Endothelial cell of umbilical vein (primary cell): ENCODE results near the gene PTPRT. TPM values are rescaled to one million over a fixed set of nuclear protein-coding genes. Genes with fewer than 3 reads are reported as not detected.

Experiments used
- BruUV-seq: library from RNA; stranded (reverse); fragments of 400-500 nt; replicated peaks from 2 replicates; lab custom pipeline; 2021; lab: Mats Ljungman, UMichigan
- CTCF ChIA-PET: fragments of 300-600, 350-600 bp; sonication (Branson Sonifier 250); formaldehyde crosslinking; loops from one replicate; lab custom pipeline; 2021; ENCODE audit warnings: antibody characterized with exemption, inconsistent platforms; lab: Charles Lee
- POLR2A ChIA-PET: fragments of 300-600, 350-600 bp; sonication (Branson Sonifier 250); formaldehyde crosslinking; loops from one replicate; lab custom pipeline; 2021; ENCODE audit warnings: antibody characterized with exemption, inconsistent platforms; lab: Charles Lee
- DNase-seq: peaks from one replicate; pipeline ENCODE4 v3.0.0-alpha.2; 2011; ENCODE audit warnings: low read depth, low spot score
- FAIRE-seq: peaks from 2 replicates; lab custom pipeline; 2011; peaks lifted over from hg19 to GRCh38; lab: Jason Lieb, UNC
- H2AFZ ChIP-seq: 2 replicates; pipeline ENCODE4 v1.6.0; 2012; ENCODE audit warnings: low read depth, low read length, control low read depth, inconsistent platforms
- H3K27ac ChIP-seq: 2 replicates; pipeline ENCODE4 v1.5.1; 2011; ENCODE audit warnings: low read depth, mild to moderate bottlenecking, control low read depth, low read length, moderate library complexity; ENCODE audit not compliant: insufficient read depth
- H3K27me3 ChIP-seq, 2 experiments: 2 replicates each; pipeline versions ENCODE4 v1.6.0 to v1.6.1; 2011; ENCODE audit warnings: low read length in 2 of 2, mixed read lengths in 1 of 2; ENCODE audit not compliant: control insufficient read depth in 2 of 2, insufficient read depth in 2 of 2
- H3K36me3 ChIP-seq, 2 experiments: 2 replicates in 1 of 2; 3 replicates in 1 of 2; pipeline ENCODE4 v1.5.1; 2011; ENCODE audit warnings: low read length in 2 of 2, mild to moderate bottlenecking in 1 of 2, moderate library complexity in 1 of 2; ENCODE audit not compliant: control insufficient read depth in 2 of 2, insufficient read depth in 2 of 2; ENCODE audit errors: extremely low read depth in 1 of 2
- H3K4me1 ChIP-seq: 3 replicates; pipeline ENCODE4 v1.5.1; 2011; ENCODE audit warnings: mild to moderate bottlenecking, low read length; ENCODE audit not compliant: control insufficient read depth, insufficient read depth; ENCODE audit errors: extremely low read depth
- H3K4me2 ChIP-seq: 2 replicates; pipeline ENCODE4 v1.6.1; 2011; ENCODE audit warnings: low read length, control low read depth, mixed read lengths; ENCODE audit not compliant: insufficient read depth
- H3K4me3 ChIP-seq, 3 experiments: fragments of 200-600 bp in 1 of 3; sonication (generic), shearing (Covaris generic) in 1 of 3; replicated peaks in 1 of 3; 2 replicates each; pipeline ENCODE4 v1.5.1; 2011 to 2016; ENCODE audit warnings: control low read depth in 3 of 3, low read length in 3 of 3, mild to moderate bottlenecking in 2 of 3, inconsistent platforms in 1 of 3, low read depth in 1 of 3, moderate library complexity in 1 of 3; ENCODE audit not compliant: insufficient read depth in 1 of 3
- H3K79me2 ChIP-seq: 2 replicates; pipeline ENCODE4 v1.6.0; 2012; ENCODE audit warnings: low read length, inconsistent platforms; ENCODE audit not compliant: control insufficient read depth, insufficient read depth
- H3K9ac ChIP-seq: replicated peaks from 2 replicates; pipeline ENCODE3; 2011; ENCODE audit warnings: low read length, control low read depth; ENCODE audit not compliant: insufficient read depth; ENCODE audit errors: extremely low read depth
- H3K9me1 ChIP-seq: replicated peaks from 3 replicates; pipeline ENCODE4 v1.6.0; 2011; ENCODE audit warnings: mild to moderate bottlenecking, low read length; ENCODE audit not compliant: control insufficient read depth, insufficient read depth; ENCODE audit errors: extremely low read depth
- H3K9me3 ChIP-seq: replicated peaks from 2 replicates; pipeline ENCODE4 v1.5.1; 2012; ENCODE audit warnings: low read length, inconsistent platforms; ENCODE audit not compliant: control insufficient read depth, insufficient read depth
- H4K20me1 ChIP-seq: replicated peaks from 2 replicates; pipeline ENCODE3; 2011; ENCODE audit warnings: mild to moderate bottlenecking, low read length; ENCODE audit not compliant: control insufficient read depth, insufficient read depth; ENCODE audit errors: extremely low read depth
- FOS ChIP-seq: IDR thresholded peaks from 2 replicates; pipeline ENCODE4 v1.6.1; 2011; ENCODE audit warnings: mild to moderate bottlenecking, low read length, moderate library complexity, borderline replicate concordance; ENCODE audit not compliant: insufficient read depth
- MAX ChIP-seq: IDR thresholded peaks from 2 replicates; pipeline ENCODE4 v1.6.1; 2011; ENCODE audit not compliant: insufficient read depth, insufficient read length
- MYC ChIP-seq: IDR thresholded peaks from one replicate; pipeline ENCODE4 v1.6.1; 2011; ENCODE audit warnings: mild to moderate bottlenecking, low read depth, low read length
- POLR2A ChIP-seq: IDR thresholded peaks from 2 replicates; pipeline ENCODE4 v1.6.1; 2012; ENCODE audit warnings: low read depth, mild to moderate bottlenecking, control low read depth, low read length
- POLR2AphosphoS5 ChIP-seq: IDR thresholded peaks from 2 replicates; pipeline ENCODE4 v1.6.1; 2012; ENCODE audit warnings: low read depth, mild to moderate bottlenecking, control low read depth, low read length, moderate library complexity; ENCODE audit not compliant: insufficient read depth
- dilution Hi-C: fragments of 300-500 bp; cut with MboI; formaldehyde crosslinking; loops from one replicate; pipeline ENCODE4 v1.15.0; 2019; ENCODE audit warnings: low sequenced_read_pairs; ENCODE audit not compliant: extremely low pct_ligation_motif_present
- intact Hi-C: fragments of 100-400 bp; cut with micrococcal nuclease; formaldehyde crosslinking; loops from one replicate; pipeline ENCODE4 v1.10.0; 2022
- polyA plus RNA-seq, 4 experiments: library from polyadenylated mRNA; depleted of rRNA in 3 of 4; stranded (reverse) in 3 of 4; unstranded in 1 of 4; fragments of >200 nt; gene quantifications; 2 replicates each; pipeline versions ENCODE4 v1.2.1 to v1.2.3, GENCODE V29; 2011 to 2012; ENCODE audit warnings: missing spikeins in 1 of 4
- total RNA-seq: library from RNA; stranded (reverse); gene quantifications from 2 replicates; pipeline ENCODE4 v1.2.3, GENCODE V29; 2021

PTPRT gene
- total and polyA plus RNA-seq, 2 donors (not counting 3 experiments of a cell fraction or from before 2014, with no cell fraction given) = not detected

- no peaks in the 10 kb centered on the region for H3K9me1 ChIP-seq
- no peak for DNase-seq
- no peaks in the 10 kb centered on the region for H4K20me1 ChIP-seq
- H3K79me2 ChIP-seq = no peaks in the 10 kb centered on the region
- CTCF ChIA-PET = no interaction called here
- peaks cover 4% of the 10 kb centered on the region for H3K9me3 ChIP-seq
- TF ChIP-seq MYC (no peak), POLR2A (no peak), POLR2AphosphoS5 (no peak), FOS (no peak)
- no peak overlapping the region for H2AFZ ChIP-seq
- no peak overlapping the region for H3K9ac ChIP-seq
- no peaks in the 10 kb centered on the region for H3K36me3 ChIP-seq
- POLR2A ChIA-PET = no interaction called here
- H3K27ac ChIP-seq = no peak overlapping the region
- H3K27me3 ChIP-seq = no peaks in the 10 kb centered on the region
- dilution Hi-C loops (no loop called here), intact Hi-C loops (no loop called here)
- H3K4me1 ChIP-seq = no peaks in the 10 kb centered on the region
- H3K4me3 ChIP-seq = no peak overlapping the region
- no peak overlapping the region for H3K4me2 ChIP-seq
- no peak for FAIRE-seq
- BruUV-seq = no TSS peak
Observed at GRCh38 chr20:43016257-43016656, 173.4 kb downstream of the PTPRT start.

GRCh38 chr20:43015566-43015965, 174.1 kb downstream of the PTPRT start:
- Histone ChIP-seq H3K4me2 (no peak overlapping the region), H3K9ac (no peak overlapping the region), H3K4me3 (no peak overlapping the region), H3K4me1 (no peaks in the 10 kb centered on the region), H3K9me1 (no peaks in the 10 kb centered on the region), H3K9me3 (peaks cover 4% of the 10 kb centered on the region), H3K27ac (no peak overlapping the region), H4K20me1 (no peaks in the 10 kb centered on the region), H3K27me3 (no peaks in the 10 kb centered on the region), H2AFZ (no peak overlapping the region), H3K36me3 (no peaks in the 10 kb centered on the region), H3K79me2 (no peaks in the 10 kb centered on the region)
- intact Hi-C loops (no loop called here), dilution Hi-C loops (no loop called here)
- no TSS peak for BruUV-seq
- no peak for TF ChIP-seq MAX
- no peak for FAIRE-seq
- no peak for DNase-seq
- ChIA-PET POLR2A (no interaction called here), CTCF (no interaction called here)
